GM13977 (cell line): Measurements from ENCODE around the gene NELFA.

Experiments
- DNase-seq: peaks from one replicate; pipeline ENCODE4 v3.0.0; 2012; ENCODE audit warnings: low spot score
- CTCF ChIP-seq: IDR thresholded peaks from 2 replicates; pipeline ENCODE4 v1.5.1; 2012; ENCODE audit warnings: mild to moderate bottlenecking, control low read depth; ENCODE audit not compliant: insufficient read depth; ENCODE audit errors: extremely low read depth, missing control alignments
- in situ Hi-C: fragments of 300-500 bp; cut with MboI; formaldehyde crosslinking; loops from one replicate; pipeline ENCODE4 v1.12.0; 2022; ENCODE audit warnings: low sequenced_read_pairs, low pct_unique_long_range_greater_than_20kb, mixed read lengths, inconsistent platforms; ENCODE audit not compliant: unreplicated experiment

NELFA gene

GRCh38 chr4:1981251-1982058 lies 27.3 kb downstream of the NELFA start:
- no peak for DNase-seq
- no peak for TF ChIP-seq CTCF
- in situ Hi-C loops: no loop called here

- TF ChIP-seq CTCF: no peak
- in situ Hi-C loops: no loop called here
These were observed 28.2 kb downstream of the NELFA start for GRCh38 chr4:1980561-1981041.

GRCh38 chr4:1979477-1980196 lies 29.1 kb downstream of the NELFA start:
- in situ Hi-C loops: no loop called here
- no peak for DNase-seq
- no peak for TF ChIP-seq CTCF

More at GRCh38 chr4:1980561-1981041, 28.2 kb downstream of the NELFA start:
- DNase-seq: no peak

GRCh38 chr4:1978741-1979476 lies 29.9 kb downstream of the NELFA start:
- in situ Hi-C loops: no loop called here
- TF ChIP-seq CTCF: no peak
- no peak for DNase-seq

- no peak for TF ChIP-seq CTCF
- in situ Hi-C loops: no loop called here
These were observed 30.5 kb downstream of the NELFA start for GRCh38 chr4:1978226-1978625.

More at GRCh38 chr4:1978226-1978625, 30.5 kb downstream of the NELFA start:
- DNase-seq: no peak
